ENCODE results near the gene DHX57. TPM values are rescaled to one million over a fixed set of nuclear protein-coding genes. Genes with fewer than 3 reads are reported as not detected.

DHX57 gene
- total and polyA plus RNA-seq, 2 donors (not counting 3 experiments of a cell fraction or from before 2014, with no cell fraction given), result 8.7 to 28.2 TPM

DNA sequence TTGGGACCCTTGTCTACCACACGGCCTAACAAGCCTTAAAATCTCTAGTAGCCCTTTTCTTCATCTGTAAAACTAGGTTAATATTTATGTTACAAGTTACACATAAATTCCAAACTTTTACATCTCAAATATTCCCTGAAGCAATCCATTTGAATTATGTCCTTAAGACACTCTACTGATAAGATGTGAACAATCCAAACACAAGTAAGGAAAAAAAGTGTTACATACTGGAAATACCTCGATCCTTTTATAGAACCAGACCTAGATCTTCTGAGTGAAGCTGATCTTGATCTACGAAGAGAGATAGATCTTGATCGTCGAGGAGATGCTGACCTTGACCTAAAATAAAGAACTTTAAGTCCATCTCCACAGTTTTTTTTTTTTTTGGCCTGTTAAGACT, 127.9 kb downstream of the DHX57 start:
- no TSS peak for BruUV-seq (replicated peaks)
- dilution Hi-C loops (cut with MboI; ENCODE audit: extremely low pct_ligation_motif_present, low sequenced_read_pairs) (no loop called here), intact Hi-C loops (cut with micrococcal nuclease) (no loop called here)
- H3K4me3 ChIP-seq (replicated peaks in 1 of 3; ENCODE audit: insufficient read depth in 1 of 3, low read depth in 1 of 3, low read length in 3 of 3), result no peak overlapping the region
- no peaks in the 10 kb centered on the region for H3K9me1 ChIP-seq (replicated peaks; ENCODE audit: control insufficient read depth, extremely low read depth, insufficient read depth, low read length)
- ChIA-PET CTCF (interaction anchor here (1.5 kb wide), 1 partner anchor 166 kb away, joined by 4 read pairs; no protein-coding TSS in a partner anchor), POLR2A (no interaction called here)
- H4K20me1 ChIP-seq (replicated peaks; ENCODE audit: control insufficient read depth, extremely low read depth, insufficient read depth, low read length), result peaks cover 17% of the 10 kb centered on the region
- no peak overlapping the region for H3K27ac ChIP-seq (ENCODE audit: insufficient read depth, low read depth, low read length)
- H3K79me2 ChIP-seq (ENCODE audit: control insufficient read depth, insufficient read depth, low read length), result peaks cover 77% of the 10 kb centered on the region
- no peaks in the 10 kb centered on the region for H3K27me3 ChIP-seq (ENCODE audit: control insufficient read depth in 2 of 2, insufficient read depth in 2 of 2, low read length in 2 of 2)
- H3K4me1 ChIP-seq (ENCODE audit: control insufficient read depth, extremely low read depth, insufficient read depth, low read length), result peaks cover 36% of the 10 kb centered on the region
- no peak for FAIRE-seq
- no peak overlapping the region for H3K9ac ChIP-seq (replicated peaks; ENCODE audit: extremely low read depth, insufficient read depth, low read length)
- H3K36me3 ChIP-seq (ENCODE audit: control insufficient read depth in 2 of 2, extremely low read depth in 1 of 2, insufficient read depth in 2 of 2, low read length in 2 of 2), result peaks cover 22 to 45% of the 10 kb centered on the region in 2 experiments
- no peak for DNase-seq (ENCODE audit: low read depth, low spot score)
- H3K4me2 ChIP-seq (ENCODE audit: insufficient read depth, low read length), result peak overlapping the region; percentile 37
- H2AFZ ChIP-seq (ENCODE audit: low read depth, low read length), result no peak overlapping the region
- no peaks in the 10 kb centered on the region for H3K9me3 ChIP-seq (replicated peaks; ENCODE audit: control insufficient read depth, insufficient read depth, low read length)
- no peak for TF ChIP-seq MYC (IDR thresholded peaks at IDR 0.05; ENCODE audit: low read depth, low read length)
- no peak for TF ChIP-seq GATA2 (IDR thresholded peaks at IDR 0.05; ENCODE audit: insufficient read depth, insufficient read length, low read depth, low read length)
- TF ChIP-seq, protein P1, sequence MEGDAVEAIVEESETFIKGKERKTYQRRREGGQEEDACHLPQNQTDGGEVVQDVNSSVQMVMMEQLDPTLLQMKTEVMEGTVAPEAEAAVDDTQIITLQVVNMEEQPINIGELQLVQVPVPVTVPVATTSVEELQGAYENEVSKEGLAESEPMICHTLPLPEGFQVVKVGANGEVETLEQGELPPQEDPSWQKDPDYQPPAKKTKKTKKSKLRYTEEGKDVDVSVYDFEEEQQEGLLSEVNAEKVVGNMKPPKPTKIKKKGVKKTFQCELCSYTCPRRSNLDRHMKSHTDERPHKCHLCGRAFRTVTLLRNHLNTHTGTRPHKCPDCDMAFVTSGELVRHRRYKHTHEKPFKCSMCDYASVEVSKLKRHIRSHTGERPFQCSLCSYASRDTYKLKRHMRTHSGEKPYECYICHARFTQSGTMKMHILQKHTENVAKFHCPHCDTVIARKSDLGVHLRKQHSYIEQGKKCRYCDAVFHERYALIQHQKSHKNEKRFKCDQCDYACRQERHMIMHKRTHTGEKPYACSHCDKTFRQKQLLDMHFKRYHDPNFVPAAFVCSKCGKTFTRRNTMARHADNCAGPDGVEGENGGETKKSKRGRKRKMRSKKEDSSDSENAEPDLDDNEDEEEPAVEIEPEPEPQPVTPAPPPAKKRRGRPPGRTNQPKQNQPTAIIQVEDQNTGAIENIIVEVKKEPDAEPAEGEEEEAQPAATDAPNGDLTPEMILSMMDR (IDR thresholded peaks at IDR 0.05; ENCODE audit: extremely low read depth in 1 of 2, insufficient read depth in 1 of 2, low read depth in 1 of 2, low read length in 2 of 2), result no peak
- TF ChIP-seq JUN (IDR thresholded peaks at IDR 0.05; ENCODE audit: borderline replicate concordance, insufficient read depth, insufficient read length, low read depth), result no peak
- TF ChIP-seq, protein P2, sequence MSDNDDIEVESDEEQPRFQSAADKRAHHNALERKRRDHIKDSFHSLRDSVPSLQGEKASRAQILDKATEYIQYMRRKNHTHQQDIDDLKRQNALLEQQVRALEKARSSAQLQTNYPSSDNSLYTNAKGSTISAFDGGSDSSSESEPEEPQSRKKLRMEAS (IDR thresholded peaks at IDR 0.05; ENCODE audit: insufficient read depth, insufficient read length), result no peak
- no peak for TF ChIP-seq POLR2A (IDR thresholded peaks at IDR 0.05; ENCODE audit: low read depth, low read length)
- TF ChIP-seq POLR2AphosphoS5 (IDR thresholded peaks at IDR 0.05; ENCODE audit: insufficient read depth, low read depth, low read length), result no peak
- no peak for TF ChIP-seq FOS (IDR thresholded peaks at IDR 0.05; ENCODE audit: borderline replicate concordance, insufficient read depth, low read length)
- TF ChIP-seq EZH2 (IDR thresholded peaks at IDR 0.05; ENCODE audit: borderline replicate concordance, low read depth, low read length, severe bottlenecking), result no peak

Small RNA genes within 50 kb of the gene (small RNA-seq; reads per million reads assigned to genes)
- gene RNU6-851P (ENCODE audit: insufficient read depth, insufficient read length, low read depth, low replicate concordance), result not detected

Other genes with a start within 250 kb of the DHX57 start
- gene GALM, start 209.8 kb downstream of the DHX57 start, total RNA-seq, result 5.4 and 6.1 TPM in 2 replicates
- gene GALM, start 209.8 kb downstream of the DHX57 start, polyA plus RNA-seq, result 4.6 and 4.8 TPM in 2 replicates
- 202 and 204 TPM in 2 replicates for gene SRSF7, start 124.6 kb downstream of the DHX57 start, total RNA-seq
- gene SRSF7, start 124.6 kb downstream of the DHX57 start, polyA plus RNA-seq, result 118 and 165 TPM in 2 replicates
- gene GEMIN6, start 97.7 kb downstream of the DHX57 start, total RNA-seq, result 14.4 and 19.7 TPM in 2 replicates
- gene GEMIN6, start 97.7 kb downstream of the DHX57 start, polyA plus RNA-seq, result 4.7 and 6.0 TPM in 2 replicates
- 15.0 and 16.7 TPM in 2 replicates for gene MORN2, start within 50 bp of the DHX57 start, total RNA-seq
- 6.8 and 11.6 TPM in 2 replicates for gene MORN2, start within 50 bp of the DHX57 start, polyA plus RNA-seq
- gene ARHGEF33, start 13.9 kb upstream of the DHX57 start, total RNA-seq, result 0.12 and 0.18 TPM in 2 replicates
- gene ARHGEF33, start 13.9 kb upstream of the DHX57 start, polyA plus RNA-seq, result 0.03 and 0.15 TPM in 2 replicates
- 29.3 and 32.5 TPM in 2 replicates for gene SOS1, start 245.1 kb upstream of the DHX57 start, total RNA-seq
- gene SOS1, start 245.1 kb upstream of the DHX57 start, polyA plus RNA-seq, result 22.2 and 27.6 TPM in 2 replicates